ENCODE measurements around the gene SPEN.
A peak's percentile ranks its signal among the peaks of the same experiment; 100 is the strongest.

The SPEN gene

DNA sequence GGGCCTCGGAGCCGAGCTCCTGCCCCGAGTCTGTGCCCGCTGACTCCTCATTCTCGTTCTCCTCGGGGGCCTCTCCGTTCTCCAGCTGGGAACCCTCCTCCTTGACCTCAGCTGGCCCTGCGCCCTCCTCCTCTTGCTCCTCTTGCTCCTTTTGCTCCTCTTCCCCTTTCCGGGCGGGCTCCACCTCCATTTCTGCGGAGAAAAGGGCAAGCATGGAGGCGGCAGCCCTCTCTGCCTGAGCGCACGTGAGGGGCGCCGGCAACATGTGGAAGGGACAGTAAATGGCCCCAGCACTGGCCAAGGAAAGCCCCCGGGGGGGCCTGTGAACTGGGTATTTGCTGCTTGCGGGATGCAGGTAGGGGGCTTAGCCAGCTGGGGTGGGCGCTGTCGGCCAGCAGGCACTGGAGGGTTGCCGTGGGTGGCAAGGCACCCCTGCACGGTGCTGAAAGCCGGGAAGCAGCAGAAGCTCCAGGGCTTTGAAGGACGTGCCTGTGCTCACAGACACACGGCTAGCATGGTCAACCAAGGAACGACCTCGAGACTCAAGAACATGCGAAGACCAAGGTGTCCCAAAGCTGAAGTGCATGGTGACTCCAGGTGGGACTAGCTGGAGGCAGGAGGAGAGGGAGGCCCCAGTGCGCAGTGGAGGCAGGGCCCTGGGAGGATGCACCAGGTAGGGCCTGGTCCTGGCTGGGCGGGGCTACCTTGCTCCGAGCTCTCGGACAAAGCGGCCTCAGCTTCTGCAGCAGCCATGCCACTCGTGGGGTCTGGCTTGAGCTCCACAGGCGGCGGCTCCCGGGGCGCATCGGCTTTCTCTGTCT lies 97.7 kb downstream of the SPEN start:
- H3K4me1 ChIP-seq (ENCODE audit: control insufficient read depth in 2 of 2, insufficient read depth in 1 of 2, low read depth in 1 of 2, low read length in 2 of 2): peaks cover 2 to 20% of the 10 kb centered on the region in 2 donors
- no peaks in the 10 kb centered on the region for H3K27me3 ChIP-seq (ENCODE audit: control insufficient read depth in 3 of 3, insufficient read depth in 3 of 3, low read depth in 1 of 3, low read length in 3 of 3)
- peak overlapping the region; percentile 71 for H3K23ac ChIP-seq (ENCODE audit: low read depth, low read length, poor library complexity)
- H3K18ac ChIP-seq (ENCODE audit: low read length): no peak overlapping the region
- no peak overlapping the region for H2BK120ac ChIP-seq (ENCODE audit: low read depth, low read length)
- DNase-seq (ENCODE audit: low spot score): no peak
- H3K4me2 ChIP-seq (ENCODE audit: insufficient read depth, low read length, poor library complexity, severe bottlenecking): no peak overlapping the region
- H2BK5ac ChIP-seq (ENCODE audit: low read length): no peak overlapping the region
- peak overlapping the region; percentile 46 for H2AK5ac ChIP-seq (ENCODE audit: low read depth, low read length)
- no peak overlapping the region for H3K4me3 ChIP-seq (ENCODE audit: low read length in 2 of 2)
- peak overlapping the region; percentile 76 for H3K9ac ChIP-seq (ENCODE audit: low read depth, low read length, poor library complexity)
- H3K4ac ChIP-seq (ENCODE audit: low read length): no peak overlapping the region
- no peak overlapping the region for H4K91ac ChIP-seq (ENCODE audit: low read depth, low read length, poor library complexity)
- H3K36me3 ChIP-seq (replicated peaks in 1 of 2; ENCODE audit: control insufficient read depth in 2 of 2, insufficient read depth in 2 of 2, low read length in 2 of 2): peaks cover 51 to 97% of the 10 kb centered on the region in 2 donors
- H3K14ac ChIP-seq (ENCODE audit: low read length): peak overlapping the region; percentile 67
- H4K8ac ChIP-seq (ENCODE audit: low read depth, low read length): peak overlapping the region; percentile 10
- no peak overlapping the region for H2BK15ac ChIP-seq (ENCODE audit: low read length)
- no peak overlapping the region for H3K27ac ChIP-seq (replicated peaks; ENCODE audit: low read length)
- H2BK12ac ChIP-seq (ENCODE audit: low read length): no peak overlapping the region
- peaks cover 0 to 1% of the 10 kb centered on the region in 2 donors for H3K9me3 ChIP-seq (replicated peaks in 1 of 2; ENCODE audit: control insufficient read depth in 2 of 2, insufficient read depth in 1 of 2, low read depth in 1 of 2, low read length in 2 of 2)
- no peak overlapping the region for H2AFZ ChIP-seq (ENCODE audit: low read length)
- peaks cover 10% of the 10 kb centered on the region for H3K79me1 ChIP-seq (ENCODE audit: low read depth, low read length)
- WGBS, 2 donors (ENCODE audit: extremely low coverage in 2 of 2, insufficient read length in 2 of 2, insufficient replicate concordance in 1 of 2): no CpG with 5 or more reads among the region's 39 CpGs

DNA sequence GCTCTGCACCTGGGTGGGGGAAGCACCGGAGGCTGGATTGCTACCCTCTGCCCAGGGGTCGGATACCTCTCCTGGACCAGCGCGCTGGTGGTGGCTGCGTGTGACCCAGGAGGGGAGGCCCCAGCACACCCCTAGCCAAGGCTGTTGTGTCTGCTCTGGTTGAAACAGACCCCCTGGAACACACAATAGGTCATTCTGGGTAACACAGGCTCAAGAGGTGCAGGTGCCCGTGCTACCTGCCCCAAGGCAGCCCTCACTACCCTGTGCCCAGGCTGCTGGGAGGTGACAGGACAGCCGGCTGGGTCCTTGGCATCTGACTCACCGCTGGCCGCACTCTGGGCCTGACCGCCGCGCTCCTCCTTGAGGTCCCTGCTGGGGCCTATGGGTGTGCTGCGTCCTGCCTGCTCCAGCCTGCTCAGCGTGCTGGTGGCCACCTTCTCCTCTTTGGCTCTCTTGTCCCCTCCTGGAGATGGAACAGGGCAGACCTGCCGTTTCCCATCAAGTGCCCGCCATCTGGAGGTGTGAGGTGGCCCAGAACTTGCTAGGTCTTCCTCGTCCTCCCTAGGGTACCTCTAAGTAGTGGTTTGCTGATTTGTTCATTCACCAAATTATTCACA lies 98.4 kb downstream of the SPEN start:
- Histone ChIP-seq H3K36me3 (replicated peaks in 1 of 2; ENCODE audit: control insufficient read depth in 2 of 2, insufficient read depth in 2 of 2, low read length in 2 of 2) (peaks cover 48 to 94% of the 10 kb centered on the region in 2 donors), H4K91ac (ENCODE audit: low read depth, low read length, poor library complexity) (no peak overlapping the region), H3K4me3 (ENCODE audit: low read length in 2 of 2) (no peak overlapping the region), H2BK5ac (ENCODE audit: low read length) (no peak overlapping the region), H3K27me3 (ENCODE audit: control insufficient read depth in 3 of 3, insufficient read depth in 3 of 3, low read depth in 1 of 3, low read length in 3 of 3) (no peaks in the 10 kb centered on the region), H4K8ac (ENCODE audit: low read depth, low read length) (no peak overlapping the region), H2AK5ac (ENCODE audit: low read depth, low read length) (no peak overlapping the region), H2BK120ac (ENCODE audit: low read depth, low read length) (no peak overlapping the region), H2BK15ac (ENCODE audit: low read length) (no peak overlapping the region), H3K14ac (ENCODE audit: low read length) (peak overlapping the region; percentile 67), H3K4ac (ENCODE audit: low read length) (no peak overlapping the region), H3K4me2 (ENCODE audit: insufficient read depth, low read length, poor library complexity, severe bottlenecking) (no peak overlapping the region), H3K23ac (ENCODE audit: low read depth, low read length, poor library complexity) (peak overlapping the region; percentile 65), H3K9ac (ENCODE audit: low read depth, low read length, poor library complexity) (no peak overlapping the region), H3K18ac (ENCODE audit: low read length) (no peak overlapping the region), H3K79me1 (ENCODE audit: low read depth, low read length) (peaks cover 13% of the 10 kb centered on the region), H2AFZ (ENCODE audit: low read length) (no peak overlapping the region), H3K27ac (replicated peaks; ENCODE audit: low read length) (no peak overlapping the region), H2BK12ac (ENCODE audit: low read length) (no peak overlapping the region), H3K9me3 (replicated peaks in 1 of 2; ENCODE audit: control insufficient read depth in 2 of 2, insufficient read depth in 1 of 2, low read depth in 1 of 2, low read length in 2 of 2) (peaks cover 0 to 1% of the 10 kb centered on the region in 2 donors), H3K4me1 (ENCODE audit: control insufficient read depth in 2 of 2, insufficient read depth in 1 of 2, low read depth in 1 of 2, low read length in 2 of 2) (peaks cover 2 to 21% of the 10 kb centered on the region in 2 donors)
- DNase-seq (ENCODE audit: low spot score): no peak
- WGBS, 2 donors (ENCODE audit: extremely low coverage in 2 of 2, insufficient read length in 2 of 2, insufficient replicate concordance in 1 of 2): no CpG with 5 or more reads among the region's 17 CpGs

DNA sequence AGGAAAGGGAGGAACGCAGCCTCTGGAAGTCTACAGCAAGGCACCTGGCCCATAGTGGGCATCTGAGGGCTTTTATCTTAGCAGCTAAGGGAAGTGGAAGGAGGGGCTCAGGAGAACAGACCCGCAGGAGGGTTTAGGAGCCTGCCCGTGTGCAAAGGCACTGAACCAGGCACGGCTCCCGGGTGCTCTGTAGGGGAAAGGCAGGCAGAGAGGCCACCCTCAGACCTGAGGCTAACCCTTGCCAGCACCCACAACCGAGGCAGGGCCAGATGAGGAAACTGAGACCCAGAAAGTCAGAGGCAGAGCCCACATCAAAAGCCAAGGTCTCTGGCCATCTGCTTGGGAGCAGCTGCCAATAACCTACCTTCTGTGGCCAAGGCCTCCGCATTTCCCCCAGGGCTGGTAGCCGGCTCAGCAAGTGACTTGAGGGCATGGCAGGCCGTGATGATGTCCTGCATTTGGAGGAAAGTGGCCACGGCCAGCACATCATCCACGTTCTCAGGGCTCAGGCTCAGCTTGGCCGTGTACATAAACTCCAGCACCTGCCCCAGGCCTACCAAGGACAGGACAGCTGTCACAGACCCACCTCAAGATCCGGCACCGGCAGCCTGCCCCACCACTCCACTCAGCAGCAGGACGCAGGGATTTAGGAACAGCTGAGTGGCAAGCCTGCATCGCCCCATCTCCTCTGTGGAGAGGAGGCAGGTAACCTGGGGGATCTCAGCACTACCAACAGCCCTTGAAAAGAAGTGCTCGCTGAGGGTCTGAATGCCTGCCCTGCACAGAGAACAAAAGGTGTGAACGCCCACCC lies 99.3 kb downstream of the SPEN start:
- Histone ChIP-seq H3K4me3 (ENCODE audit: low read length in 2 of 2) (no peak overlapping the region), H4K8ac (ENCODE audit: low read depth, low read length) (no peak overlapping the region), H2BK120ac (ENCODE audit: low read depth, low read length) (no peak overlapping the region), H3K27me3 (ENCODE audit: control insufficient read depth in 3 of 3, insufficient read depth in 3 of 3, low read depth in 1 of 3, low read length in 3 of 3) (no peaks in the 10 kb centered on the region), H3K23ac (ENCODE audit: low read depth, low read length, poor library complexity) (peak overlapping the region; percentile 18), H2BK15ac (ENCODE audit: low read length) (no peak overlapping the region), H3K14ac (ENCODE audit: low read length) (no peak overlapping the region), H4K91ac (ENCODE audit: low read depth, low read length, poor library complexity) (no peak overlapping the region), H3K27ac (replicated peaks; ENCODE audit: low read length) (no peak overlapping the region), H2AK5ac (ENCODE audit: low read depth, low read length) (no peak overlapping the region), H3K9me3 (replicated peaks in 1 of 2; ENCODE audit: control insufficient read depth in 2 of 2, insufficient read depth in 1 of 2, low read depth in 1 of 2, low read length in 2 of 2) (peaks cover 0 to 1% of the 10 kb centered on the region in 2 donors), H3K36me3 (replicated peaks in 1 of 2; ENCODE audit: control insufficient read depth in 2 of 2, insufficient read depth in 2 of 2, low read length in 2 of 2) (peaks cover 40 to 86% of the 10 kb centered on the region in 2 donors), H3K4ac (ENCODE audit: low read length) (no peak overlapping the region), H2AFZ (ENCODE audit: low read length) (no peak overlapping the region), H3K4me1 (ENCODE audit: control insufficient read depth in 2 of 2, insufficient read depth in 1 of 2, low read depth in 1 of 2, low read length in 2 of 2) (peaks cover 2 to 24% of the 10 kb centered on the region in 2 donors), H2BK5ac (ENCODE audit: low read length) (no peak overlapping the region), H3K18ac (ENCODE audit: low read length) (peak overlapping the region; percentile 48), H2BK12ac (ENCODE audit: low read length) (no peak overlapping the region), H3K79me1 (ENCODE audit: low read depth, low read length) (peaks cover 10% of the 10 kb centered on the region), H3K4me2 (ENCODE audit: insufficient read depth, low read length, poor library complexity, severe bottlenecking) (no peak overlapping the region), H3K9ac (ENCODE audit: low read depth, low read length, poor library complexity) (peak overlapping the region; percentile 78)
- DNase-seq (ENCODE audit: low spot score): no peak
- no CpG with 5 or more reads among the region's 18 CpGs for WGBS, 2 donors (ENCODE audit: extremely low coverage in 2 of 2, insufficient read length in 2 of 2, insufficient replicate concordance in 1 of 2)
